NT2/D1 (cell line): ENCODE results near the gene LCE5A.

Experiments
- SUZ12 ChIP-seq: IDR thresholded peaks from 2 replicates; pipeline ENCODE4 v1.6.1; 2011; ENCODE audit not compliant: insufficient read length, insufficient read depth; ENCODE audit errors: extremely low read depth
- YY1 ChIP-seq: IDR thresholded peaks from 2 replicates; pipeline ENCODE4 v1.6.1; 2011; ENCODE audit not compliant: insufficient read length, insufficient read depth

- TF ChIP-seq YY1 (no peak), SUZ12 (no peak)
These were observed 28.5 kb upstream of the LCE5A start for GRCh38 chr1:152481869-152482664.
